MM.1S (cell line): Measurements from ENCODE around the gene BBIP1.

Source experiments
- DNase-seq: peaks from one replicate; pipeline ENCODE4 v3.0.0-alpha.2; 2015
- H2AFZ ChIP-seq: fragments of 300-600 bp; sonication (generic); 2 replicates; pipeline ENCODE4 v1.6.0; 2016; ENCODE audit warnings: antibody characterized with exemption, low read length
- H3F3A ChIP-seq: fragments of 300-600 bp; sonication (generic); 2 replicates; pipeline ENCODE4 v1.6.1; 2016; ENCODE audit warnings: mild to moderate bottlenecking, antibody characterized with exemption, low read length, moderate library complexity, mixed read lengths; ENCODE audit not compliant: insufficient read depth
- H3K27ac ChIP-seq: fragments of 300-600 bp; sonication (generic); 2 replicates; pipeline ENCODE4 v1.5.1; 2016; ENCODE audit warnings: mild to moderate bottlenecking, low read length
- H3K27me3 ChIP-seq: fragments of 300-600 bp; sonication (generic); replicated peaks from 2 replicates; pipeline ENCODE4 v1.6.0; 2016; ENCODE audit warnings: low read length; ENCODE audit not compliant: insufficient read depth
- H3K36me3 ChIP-seq: fragments of 300-600 bp; sonication (generic); replicated peaks from 2 replicates; pipeline ENCODE4 v1.6.1; 2016; ENCODE audit warnings: mild to moderate bottlenecking, low read length, mixed read lengths; ENCODE audit not compliant: insufficient read depth
- H3K4me1 ChIP-seq: fragments of 300-600 bp; sonication (generic); 2 replicates; pipeline ENCODE4 v1.6.1; 2016; ENCODE audit warnings: low read length, mixed read lengths
- H3K4me2 ChIP-seq: fragments of 300-600 bp; sonication (generic); 2 replicates; pipeline ENCODE4 v1.6.0; 2016; ENCODE audit warnings: low read depth, low read length
- H3K4me3 ChIP-seq: fragments of 300-600 bp; sonication (generic); 2 replicates; pipeline ENCODE4 v1.5.1; 2016; ENCODE audit warnings: low read length, mixed read lengths
- H3K79me2 ChIP-seq: fragments of 300-600 bp; sonication (generic); 2 replicates; pipeline ENCODE4 v1.6.1; 2016; ENCODE audit warnings: mixed run types, low read length, mixed read lengths
- H3K9ac ChIP-seq: fragments of 300-600 bp; sonication (generic); 2 replicates; pipeline ENCODE4 v1.6.1; 2016; ENCODE audit warnings: low read length, mixed read lengths
- H3K9me2 ChIP-seq: fragments of 300-600 bp; sonication (generic); replicated peaks from 2 replicates; pipeline ENCODE4 v1.6.1; 2016; ENCODE audit warnings: mild to moderate bottlenecking, low read length, mixed read lengths; ENCODE audit not compliant: insufficient read depth
- H3K9me3 ChIP-seq: fragments of 300-600 bp; sonication (generic); replicated peaks from 2 replicates; pipeline ENCODE4 v1.6.1; 2016; ENCODE audit warnings: mild to moderate bottlenecking, low read length, mixed read lengths; ENCODE audit not compliant: insufficient read depth
- H4K20me1 ChIP-seq: fragments of 300-600 bp; sonication (generic); 2 replicates; pipeline ENCODE4 v1.6.1; 2016; ENCODE audit warnings: mild to moderate bottlenecking, low read length, moderate library complexity, mixed read lengths; ENCODE audit not compliant: insufficient read depth
- EZH2 ChIP-seq: fragments of 300-600 bp; sonication (generic); optimal IDR thresholded peaks from 2 replicates; pipeline ENCODE3; 2017; ENCODE audit warnings: low read depth, mild to moderate bottlenecking, antibody characterized with exemption, low read length, mixed read lengths
- EZH2phosphoT487 ChIP-seq: fragments of 300-600 bp; sonication (generic); IDR thresholded peaks from 2 replicates; pipeline ENCODE4 v1.6.1; 2018; ENCODE audit warnings: antibody characterized with exemption, low read length
- TF ChIP-seq, protein P1 (sequence below): fragments of 300-600 bp; sonication (generic); IDR thresholded peaks from 2 replicates; pipeline ENCODE4 v1.5.1; 2016; ENCODE audit warnings: antibody characterized with exemption, low read length, mixed read lengths

The BBIP1 gene

DNA sequence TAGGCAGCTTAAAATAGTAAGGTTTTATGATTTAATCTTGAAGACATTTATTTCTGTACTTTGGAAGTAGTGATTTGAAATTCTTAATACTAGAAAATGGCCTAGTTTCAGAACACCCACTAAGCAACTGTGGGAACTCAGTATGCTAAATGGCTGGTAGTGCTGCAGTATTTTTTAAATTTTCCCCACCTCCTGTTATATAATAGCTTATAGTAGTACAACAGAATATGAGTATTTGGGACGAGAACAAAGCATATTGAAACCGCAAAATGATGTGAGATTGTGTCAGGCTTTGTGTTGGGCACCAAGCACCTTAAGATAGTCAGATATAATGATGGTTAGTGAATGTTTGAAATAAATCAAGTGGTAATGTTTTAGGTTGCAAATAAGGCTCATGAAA, 8.5 kb upstream of the BBIP1 start:
- H3K27me3 ChIP-seq: no peaks in the 10 kb centered on the region
- H2AFZ ChIP-seq: no peak overlapping the region
- peaks cover 98% of the 10 kb centered on the region for H3K79me2 ChIP-seq
- no peak overlapping the region for H3K9ac ChIP-seq
- H3K4me3 ChIP-seq: no peak overlapping the region
- H3K4me2 ChIP-seq: no peak overlapping the region
- no peaks in the 10 kb centered on the region for H3K9me3 ChIP-seq
- peaks cover 17% of the 10 kb centered on the region; the same call in 1 of the 2 replicates for H4K20me1 ChIP-seq
- H3K27ac ChIP-seq: no peak overlapping the region
- TF ChIP-seq EZH2phosphoT487 (no peak), EZH2 (no peak)
- TF ChIP-seq, protein P1, sequence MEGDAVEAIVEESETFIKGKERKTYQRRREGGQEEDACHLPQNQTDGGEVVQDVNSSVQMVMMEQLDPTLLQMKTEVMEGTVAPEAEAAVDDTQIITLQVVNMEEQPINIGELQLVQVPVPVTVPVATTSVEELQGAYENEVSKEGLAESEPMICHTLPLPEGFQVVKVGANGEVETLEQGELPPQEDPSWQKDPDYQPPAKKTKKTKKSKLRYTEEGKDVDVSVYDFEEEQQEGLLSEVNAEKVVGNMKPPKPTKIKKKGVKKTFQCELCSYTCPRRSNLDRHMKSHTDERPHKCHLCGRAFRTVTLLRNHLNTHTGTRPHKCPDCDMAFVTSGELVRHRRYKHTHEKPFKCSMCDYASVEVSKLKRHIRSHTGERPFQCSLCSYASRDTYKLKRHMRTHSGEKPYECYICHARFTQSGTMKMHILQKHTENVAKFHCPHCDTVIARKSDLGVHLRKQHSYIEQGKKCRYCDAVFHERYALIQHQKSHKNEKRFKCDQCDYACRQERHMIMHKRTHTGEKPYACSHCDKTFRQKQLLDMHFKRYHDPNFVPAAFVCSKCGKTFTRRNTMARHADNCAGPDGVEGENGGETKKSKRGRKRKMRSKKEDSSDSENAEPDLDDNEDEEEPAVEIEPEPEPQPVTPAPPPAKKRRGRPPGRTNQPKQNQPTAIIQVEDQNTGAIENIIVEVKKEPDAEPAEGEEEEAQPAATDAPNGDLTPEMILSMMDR: no peak
- 0 out of 2 replicates have a peak, but pooled peaks cover 5% of the 10 kb centered on the region for H3F3A ChIP-seq
- H3K4me1 ChIP-seq: peaks cover 10% of the 10 kb centered on the region
- no peaks in the 10 kb centered on the region for H3K36me3 ChIP-seq
- no peak for DNase-seq
- no peaks in the 10 kb centered on the region for H3K9me2 ChIP-seq

DNA sequence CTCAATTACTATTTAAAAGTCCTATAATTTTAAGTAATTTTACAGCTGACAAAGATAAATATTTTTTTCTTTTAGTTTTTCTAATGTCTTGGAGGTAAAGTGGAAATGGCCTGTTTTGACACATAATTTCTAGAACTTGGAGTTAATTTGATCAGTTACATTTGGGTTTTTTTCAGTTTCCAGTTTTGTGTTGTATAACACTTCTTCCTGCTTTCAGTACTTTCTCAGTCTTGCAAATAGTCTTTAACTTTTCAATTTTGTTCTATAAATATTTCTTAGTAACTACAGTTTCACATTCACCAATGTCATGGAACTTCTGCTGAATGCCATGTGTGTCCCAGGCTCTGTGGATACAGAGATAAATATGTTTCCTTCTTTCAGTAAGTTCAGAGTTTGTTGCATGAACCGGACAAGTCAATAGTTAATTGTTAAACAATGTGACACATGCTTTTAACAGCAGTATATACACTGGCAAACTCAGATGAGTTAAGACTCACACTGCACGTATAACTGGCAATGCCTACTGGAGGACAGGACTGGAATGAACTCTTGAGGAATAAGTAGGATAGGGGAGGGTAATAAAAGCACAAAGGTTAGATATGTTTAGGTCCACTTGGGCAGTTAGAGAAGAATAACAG, 5.0 kb upstream of the BBIP1 start:
- Histone ChIP-seq H3K27me3 (no peaks in the 10 kb centered on the region), H3K9me2 (no peaks in the 10 kb centered on the region), H3K27ac (no peak overlapping the region), H3K4me3 (no peak overlapping the region), H3K4me2 (peak overlapping the region; percentile 9; the same call in 1 of the 2 replicates), H3K79me2 (peaks cover 90% of the 10 kb centered on the region), H3K36me3 (no peaks in the 10 kb centered on the region), H3K9me3 (no peaks in the 10 kb centered on the region), H3K4me1 (peaks cover 10% of the 10 kb centered on the region), H3K9ac (no peak overlapping the region), H4K20me1 (peaks cover 7% of the 10 kb centered on the region; the same call in 1 of the 2 replicates), H2AFZ (no peak overlapping the region), H3F3A (peaks cover 17% of the 10 kb centered on the region)
- DNase-seq: no peak
- TF ChIP-seq EZH2 (no peak), EZH2phosphoT487 (no peak)
- TF ChIP-seq, protein P1: no peak

DNA sequence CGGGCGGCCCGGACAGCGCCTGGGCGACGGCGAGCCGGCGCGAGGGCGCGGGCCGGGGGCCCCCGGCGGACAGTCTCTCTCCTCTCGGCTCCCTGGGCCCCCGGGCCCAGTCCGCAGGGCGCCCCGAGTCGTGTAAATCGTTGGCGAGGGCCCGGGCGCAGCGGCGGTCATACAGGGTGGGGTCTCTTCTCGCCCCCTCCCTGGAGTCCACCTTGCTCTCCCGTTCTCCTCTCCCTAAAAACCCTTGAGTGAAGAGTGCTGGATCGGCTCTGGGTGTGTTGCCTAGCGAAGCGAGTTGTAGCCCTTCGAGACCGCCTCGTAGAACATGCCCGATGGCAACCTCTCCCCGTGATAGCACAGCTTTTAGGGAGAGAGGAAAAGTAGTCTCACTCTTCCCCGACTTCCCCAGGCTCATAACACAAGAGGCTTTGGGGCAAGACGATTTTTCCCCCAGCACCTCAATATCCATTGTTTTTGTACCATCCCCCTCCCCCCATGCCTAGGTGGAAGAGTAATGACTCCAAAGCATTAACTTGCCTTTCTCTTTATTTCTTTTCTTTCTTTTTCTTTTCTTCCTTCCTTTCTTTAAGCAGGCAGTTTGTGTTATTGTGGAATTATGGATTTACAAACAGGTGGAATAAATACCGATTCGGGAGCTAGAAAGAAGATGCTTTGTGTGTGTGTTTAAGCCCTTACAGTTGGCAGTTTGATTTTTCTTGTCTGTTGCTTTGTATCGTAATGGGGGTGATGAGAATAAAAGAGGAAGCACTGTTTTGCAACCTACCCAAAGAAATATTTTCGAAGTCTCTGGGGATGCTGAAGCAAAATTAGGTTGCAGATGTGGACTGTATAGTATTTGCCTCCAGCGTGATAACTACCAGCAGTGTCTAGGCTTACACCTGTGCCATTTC, 1.2 kb upstream of the BBIP1 start:
- Histone ChIP-seq H3K79me2 (peaks cover 72% of the 10 kb centered on the region), H4K20me1 (peaks cover 4% of the 10 kb centered on the region; the same call in 1 of the 2 replicates), H3K4me1 (peaks cover 14% of the 10 kb centered on the region), H3K27ac (peak overlapping the region; percentile 67), H3K36me3 (no peaks in the 10 kb centered on the region), H3K4me2 (peak overlapping the region; percentile 81), H3K27me3 (no peaks in the 10 kb centered on the region), H3K9ac (peak overlapping the region; percentile 86), H2AFZ (peak overlapping the region; percentile 52; the same call in 1 of the 2 replicates), H3K9me2 (no peaks in the 10 kb centered on the region), H3F3A (peaks cover 29% of the 10 kb centered on the region), H3K4me3 (peak overlapping the region; percentile 97), H3K9me3 (no peaks in the 10 kb centered on the region)
- peak; percentile 61 for DNase-seq
- no peak for TF ChIP-seq EZH2
- TF ChIP-seq, protein P1: no peak
- TF ChIP-seq EZH2phosphoT487: no peak
